Cardiac muscle cell (in vitro differentiated cells and primary cell): ENCODE data around the gene ARHGAP45. TPM values are rescaled to one million over a fixed set of nuclear protein-coding genes. Genes with fewer than 3 reads are reported as not detected.

Source experiments
- DNase-seq, 2 donors: peaks; one replicate each; pipeline versions ENCODE4 v3.0.0 to v3.0.0-alpha.2; 2010 to 2017; ENCODE audit warnings: low read depth in 1 of 2, low spot score in 1 of 2
- H3K27ac ChIP-seq: fragments of 200-600 bp; sonication (generic); 2 replicates; pipeline ENCODE4 v1.5.1; 2016
- H3K27me3 ChIP-seq: fragments of 200-600 bp; sonication (generic); 2 replicates; pipeline ENCODE4 v1.6.0; 2016; ENCODE audit warnings: control low read depth
- H3K36me3 ChIP-seq: fragments of 200-600 bp; sonication (generic); 2 replicates; pipeline ENCODE4 v1.5.1; 2016; ENCODE audit warnings: control low read depth
- H3K4me1 ChIP-seq: fragments of 200-600 bp; sonication (generic); 2 replicates; pipeline ENCODE4 v1.8.1; 2017; ENCODE audit warnings: low read depth, mild to moderate bottlenecking, mixed run types
- H3K4me3 ChIP-seq: fragments of 200-600 bp; sonication (generic); 2 replicates; pipeline ENCODE4 v1.5.1; 2016; ENCODE audit warnings: mild to moderate bottlenecking
- H3K9me3 ChIP-seq: fragments of 200-600 bp; sonication (generic); 2 replicates; pipeline ENCODE4 v1.5.1; 2017; ENCODE audit warnings: low read depth, mild to moderate bottlenecking, control low read depth
- polyA plus RNA-seq: library from polyadenylated mRNA; unstranded; fragments of >200 nt; fragmentation: Nextera tagmentation; extraction: Ambion mirVana; gene quantifications from 2 replicates; pipeline ENCODE4 v1.2.1, GENCODE V29; 2016
- total RNA-seq: library from RNA; depleted of rRNA; stranded (reverse); fragments of >200 nt; gene quantifications from 2 replicates; pipeline ENCODE4 v1.2.3, GENCODE V29; 2016
- TF ChIP-seq, protein P1 (sequence below): IDR thresholded peaks from 2 replicates; pipeline ENCODE4 v1.5.1; 2012; ENCODE audit warnings: low read depth, mild to moderate bottlenecking, low read length

ARHGAP45 gene
- total and polyA plus RNA-seq, 2 experiments from 2014 or later, result 67.5 to 88.6 TPM

GRCh38 chr19:1057176-1057855 lies 9.7 kb upstream of the ARHGAP45 start:
- H3K27ac ChIP-seq, result no peak overlapping the region
- DNase-seq, result peak; percentile 74 to 77
- H3K4me3 ChIP-seq, result no peak overlapping the region
- H3K36me3 ChIP-seq, result peaks cover 3% of the 10 kb centered on the region
- H3K4me1 ChIP-seq, result no peaks in the 10 kb centered on the region
- TF ChIP-seq, protein P1, sequence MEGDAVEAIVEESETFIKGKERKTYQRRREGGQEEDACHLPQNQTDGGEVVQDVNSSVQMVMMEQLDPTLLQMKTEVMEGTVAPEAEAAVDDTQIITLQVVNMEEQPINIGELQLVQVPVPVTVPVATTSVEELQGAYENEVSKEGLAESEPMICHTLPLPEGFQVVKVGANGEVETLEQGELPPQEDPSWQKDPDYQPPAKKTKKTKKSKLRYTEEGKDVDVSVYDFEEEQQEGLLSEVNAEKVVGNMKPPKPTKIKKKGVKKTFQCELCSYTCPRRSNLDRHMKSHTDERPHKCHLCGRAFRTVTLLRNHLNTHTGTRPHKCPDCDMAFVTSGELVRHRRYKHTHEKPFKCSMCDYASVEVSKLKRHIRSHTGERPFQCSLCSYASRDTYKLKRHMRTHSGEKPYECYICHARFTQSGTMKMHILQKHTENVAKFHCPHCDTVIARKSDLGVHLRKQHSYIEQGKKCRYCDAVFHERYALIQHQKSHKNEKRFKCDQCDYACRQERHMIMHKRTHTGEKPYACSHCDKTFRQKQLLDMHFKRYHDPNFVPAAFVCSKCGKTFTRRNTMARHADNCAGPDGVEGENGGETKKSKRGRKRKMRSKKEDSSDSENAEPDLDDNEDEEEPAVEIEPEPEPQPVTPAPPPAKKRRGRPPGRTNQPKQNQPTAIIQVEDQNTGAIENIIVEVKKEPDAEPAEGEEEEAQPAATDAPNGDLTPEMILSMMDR, result no peak
- H3K27me3 ChIP-seq, result no peaks in the 10 kb centered on the region
- H3K9me3 ChIP-seq, result peaks cover 3% of the 10 kb centered on the region

DNA sequence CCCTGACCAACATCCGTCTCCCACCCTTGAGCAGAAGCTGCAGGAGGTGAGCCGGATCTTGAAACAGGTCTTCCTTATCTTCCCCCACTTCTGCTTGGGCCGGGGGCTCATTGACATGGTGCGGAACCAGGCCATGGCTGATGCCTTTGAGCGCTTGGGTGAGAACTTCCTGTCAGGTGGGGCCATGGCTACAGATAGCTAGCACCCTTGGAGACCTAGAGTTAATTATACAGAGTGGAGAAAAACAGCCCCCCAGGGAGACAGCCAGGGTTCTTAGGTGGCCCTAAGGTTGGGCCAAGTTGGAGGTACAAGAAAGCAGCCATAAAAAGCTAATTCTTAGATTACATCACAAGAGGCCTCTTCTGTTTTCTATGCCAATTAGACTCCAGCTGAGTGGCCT lies 8.9 kb upstream of the ARHGAP45 start:
- TF ChIP-seq, protein P1, result no peak
- Histone ChIP-seq H3K9me3 (peaks cover 3% of the 10 kb centered on the region), H3K27ac (no peak overlapping the region), H3K27me3 (no peaks in the 10 kb centered on the region), H3K4me1 (no peaks in the 10 kb centered on the region), H3K36me3 (peaks cover 3% of the 10 kb centered on the region), H3K4me3 (no peak overlapping the region)
- no peak for DNase-seq

DNA sequence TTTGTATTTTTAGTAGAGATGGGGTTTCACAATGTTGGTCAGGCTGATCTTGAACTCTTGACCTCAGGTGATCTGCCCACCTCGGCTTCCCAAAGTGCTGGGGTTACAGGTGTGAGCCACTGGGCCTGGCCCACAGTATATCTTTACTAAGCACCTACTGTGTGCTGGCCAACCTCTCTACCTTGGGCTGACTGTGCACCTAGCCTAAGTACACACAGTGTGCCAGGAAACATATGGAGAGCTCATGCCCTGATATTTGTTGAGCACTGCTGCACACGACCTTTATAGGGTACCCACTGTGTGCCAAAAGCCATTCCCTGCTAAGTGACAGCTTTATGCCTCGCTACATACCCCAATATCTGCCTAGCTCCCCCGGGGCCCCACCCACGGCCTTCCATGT lies 6.3 kb upstream of the ARHGAP45 start:
- no peaks in the 10 kb centered on the region for H3K36me3 ChIP-seq
- H3K9me3 ChIP-seq, result peaks cover 3% of the 10 kb centered on the region
- peaks cover 7% of the 10 kb centered on the region for H3K4me1 ChIP-seq
- no peak overlapping the region for H3K27ac ChIP-seq
- H3K4me3 ChIP-seq, result no peak overlapping the region
- no peaks in the 10 kb centered on the region for H3K27me3 ChIP-seq
- TF ChIP-seq, protein P1, result no peak
- no peak for DNase-seq

GRCh38 chr19:1061987-1062386 lies 5.0 kb upstream of the ARHGAP45 start:
- no peak for DNase-seq
- H3K4me1 ChIP-seq, result peaks cover 18% of the 10 kb centered on the region
- TF ChIP-seq, protein P1, result no peak
- H3K27me3 ChIP-seq, result no peaks in the 10 kb centered on the region
- H3K27ac ChIP-seq, result no peak overlapping the region
- peaks cover 3% of the 10 kb centered on the region for H3K9me3 ChIP-seq
- no peaks in the 10 kb centered on the region for H3K36me3 ChIP-seq
- no peak overlapping the region for H3K4me3 ChIP-seq

GRCh38 chr19:1062387-1063029 lies 4.5 kb upstream of the ARHGAP45 start:
- TF ChIP-seq, protein P1, result no peak
- Histone ChIP-seq H3K4me1 (peaks cover 18% of the 10 kb centered on the region), H3K27me3 (peaks cover 3% of the 10 kb centered on the region), H3K9me3 (peaks cover 3% of the 10 kb centered on the region), H3K4me3 (no peak overlapping the region), H3K27ac (no peak overlapping the region), H3K36me3 (no peaks in the 10 kb centered on the region)
- no peak for DNase-seq
